ENCODE data around the gene WAC.
"Not testable (repeated sequence)": the region's sequence is repeated elsewhere in the genome, so short reads cannot be mapped to it uniquely, and the experiment has no call there.

Gene WAC

GRCh38 chr10:28496017-28496416, 36.9 kb upstream of the WAC start:
- no peak for DNase-seq (ENCODE audit: low read depth, low spot score)
- ChIA-PET POLR2A (no interaction called here), CTCF (no interaction called here)
- TF ChIP-seq CTCF (IDR thresholded peaks at IDR 0.05; ENCODE audit: insufficient read depth, low read length, missing control alignments) = no peak
- no peak overlapping the region for H3K4me3 ChIP-seq (ENCODE audit: low read depth, low read length)

GRCh38 chr10:28496481-28496961, 36.4 kb upstream of the WAC start:
- ChIA-PET POLR2A (no interaction called here), CTCF (no interaction called here)
- H3K4me3 ChIP-seq (ENCODE audit: low read depth, low read length) = no peak overlapping the region
- TF ChIP-seq CTCF (IDR thresholded peaks at IDR 0.05; ENCODE audit: insufficient read depth, low read length, missing control alignments) = no peak
- no peak for DNase-seq (ENCODE audit: low read depth, low spot score)

GRCh38 chr10:28497313-28498126, 35.4 kb upstream of the WAC start:
- ChIA-PET POLR2A (no interaction called here), CTCF (no interaction called here)
- no peak for DNase-seq (ENCODE audit: low read depth, low spot score)
- TF ChIP-seq CTCF (IDR thresholded peaks at IDR 0.05; ENCODE audit: insufficient read depth, low read length, missing control alignments) = no peak
- H3K4me3 ChIP-seq (ENCODE audit: low read depth, low read length) = no peak overlapping the region

GRCh38 chr10:28500203-28500602, 32.7 kb upstream of the WAC start:
- CTCF ChIA-PET; DNase-seq (ENCODE audit: low read depth, low spot score); H3K4me3 ChIP-seq (ENCODE audit: low read depth, low read length); POLR2A ChIA-PET: not testable (repeated sequence)

- no peak for DNase-seq (ENCODE audit: low read depth, low spot score)
- ChIA-PET POLR2A (no interaction called here), CTCF (no interaction called here)
- no peak overlapping the region for H3K4me3 ChIP-seq (ENCODE audit: low read depth, low read length)
- TF ChIP-seq CTCF (IDR thresholded peaks at IDR 0.05; ENCODE audit: insufficient read depth, low read length, missing control alignments) = no peak
Observed at GRCh38 chr10:28503114-28503513, 29.8 kb upstream of the WAC start.

- no peak overlapping the region for H3K4me3 ChIP-seq (ENCODE audit: low read depth, low read length)
- POLR2A ChIA-PET = no interaction called here
- TF ChIP-seq CTCF (IDR thresholded peaks at IDR 0.05; ENCODE audit: insufficient read depth, low read length, missing control alignments) = no peak
- CTCF ChIA-PET = no interaction called here
- DNase-seq (ENCODE audit: low read depth, low spot score) = no peak
Observed at GRCh38 chr10:28505359-28505959, 27.5 kb upstream of the WAC start.

Data from AG04449 (cell line).